Fibroblast of the aortic adventitia (primary cell): ENCODE results near the gene VEGFA. TPM values are rescaled to one million over a fixed set of nuclear protein-coding genes. Genes with fewer than 3 reads are reported as not detected.

ENCODE experiments used
- DNase-seq: peaks from one replicate; pipeline ENCODE4 v3.0.0-alpha.2; 2010; ENCODE audit warnings: low read depth
- H3K4me3 ChIP-seq: 2 replicates; pipeline ENCODE4 v1.5.1; 2011; ENCODE audit warnings: low read depth, mild to moderate bottlenecking, control low read depth, low read length, moderate library complexity
- CTCF ChIP-seq: IDR thresholded peaks from 2 replicates; pipeline ENCODE4 v1.5.1; 2011; ENCODE audit warnings: mild to moderate bottlenecking, low read length, control low read depth, inconsistent platforms; ENCODE audit not compliant: insufficient read depth
- total RNA-seq: library from RNA; depleted of rRNA; stranded (reverse); fragments of >200 nt; gene quantifications from 2 replicates; pipeline ENCODE4 v1.2.3, GENCODE V29; 2012; ENCODE audit warnings: low replicate concordance

VEGFA gene
- total RNA-seq, 1 donor = 98.9 TPM

- TF ChIP-seq CTCF = no peak
- no peak overlapping the region for H3K4me3 ChIP-seq
- no peak for DNase-seq
These were observed 35.7 kb upstream of the VEGFA start for GRCh38 chr6:43734294-43734665.

GRCh38 chr6:43735642-43736199 is 34.3 kb upstream of the VEGFA start:
- TF ChIP-seq CTCF = no peak
- H3K4me3 ChIP-seq = no peak overlapping the region
- no peak for DNase-seq

GRCh38 chr6:43736211-43736786 is 33.7 kb upstream of the VEGFA start:
- DNase-seq = no peak
- TF ChIP-seq CTCF = no peak
- no peak overlapping the region for H3K4me3 ChIP-seq

GRCh38 chr6:43736844-43737243 is 33.2 kb upstream of the VEGFA start:
- no peak for DNase-seq
- no peak for TF ChIP-seq CTCF
- no peak overlapping the region for H3K4me3 ChIP-seq

GRCh38 chr6:43737272-43738081 is 32.5 kb upstream of the VEGFA start:
- no peak for DNase-seq
- no peak for TF ChIP-seq CTCF
- H3K4me3 ChIP-seq = no peak overlapping the region

- TF ChIP-seq CTCF = no peak
- no peak overlapping the region for H3K4me3 ChIP-seq
- DNase-seq = no peak
These were observed 31.7 kb upstream of the VEGFA start for GRCh38 chr6:43738267-43738676.
